ENCODE results near the gene TACSTD2. TPM values are rescaled to one million over a fixed set of nuclear protein-coding genes. Genes with fewer than 3 reads are reported as not detected.
"Not testable (repeated sequence)": the region's sequence is repeated elsewhere in the genome, so short reads cannot be mapped to it uniquely, and the experiment has no call there.

TACSTD2 gene
- total RNA-seq, 1 donor from 2014 or later: 219 TPM

- TF ChIP-seq CTCF (conservative IDR thresholded peaks at IDR 0.05; ENCODE audit: low read depth, low read length): no peak
- DNase-seq (ENCODE audit: low read depth): no peak
- H3K4me3 ChIP-seq (ENCODE audit: low read depth, low read length): no peak overlapping the region
Observed at GRCh38 chr1:58619286-58620054, 42.4 kb upstream of the TACSTD2 start.

GRCh38 chr1:58618303-58618702 lies 41.3 kb upstream of the TACSTD2 start:
- TF ChIP-seq CTCF (conservative IDR thresholded peaks at IDR 0.05; ENCODE audit: low read depth, low read length): no peak
- no peak overlapping the region for H3K4me3 ChIP-seq (ENCODE audit: low read depth, low read length)
- DNase-seq (ENCODE audit: low read depth): peak; percentile 90

GRCh38 chr1:58611861-58612385 lies 34.9 kb upstream of the TACSTD2 start:
- DNase-seq (ENCODE audit: low read depth): no peak
- TF ChIP-seq CTCF (conservative IDR thresholded peaks at IDR 0.05; ENCODE audit: low read depth, low read length): no peak
- no peak overlapping the region for H3K4me3 ChIP-seq (ENCODE audit: low read depth, low read length)

- DNase-seq (ENCODE audit: low read depth): no peak
- no peak overlapping the region for H3K4me3 ChIP-seq (ENCODE audit: low read depth, low read length)
- TF ChIP-seq CTCF (conservative IDR thresholded peaks at IDR 0.05; ENCODE audit: low read depth, low read length): no peak
Observed at GRCh38 chr1:58608945-58609344, 31.9 kb upstream of the TACSTD2 start.

- H3K4me3 ChIP-seq (ENCODE audit: low read depth, low read length): no peak overlapping the region
- no peak for DNase-seq (ENCODE audit: low read depth)
- no peak for TF ChIP-seq CTCF (conservative IDR thresholded peaks at IDR 0.05; ENCODE audit: low read depth, low read length)
Observed at GRCh38 chr1:58608297-58608696, 31.2 kb upstream of the TACSTD2 start.

- no peak for TF ChIP-seq CTCF (conservative IDR thresholded peaks at IDR 0.05; ENCODE audit: low read depth, low read length)
- DNase-seq (ENCODE audit: low read depth): no peak
Observed at GRCh38 chr1:58607391-58607790, 30.3 kb upstream of the TACSTD2 start.

GRCh38 chr1:58601921-58602320 lies 24.9 kb upstream of the TACSTD2 start:
- DNase-seq (ENCODE audit: low read depth): not testable (repeated sequence)

More at GRCh38 chr1:58607391-58607790, 30.3 kb upstream of the TACSTD2 start:
- H3K4me3 ChIP-seq (ENCODE audit: low read depth, low read length): no peak overlapping the region

More at GRCh38 chr1:58601921-58602320, 24.9 kb upstream of the TACSTD2 start:
- H3K4me3 ChIP-seq (ENCODE audit: low read depth, low read length): not testable (repeated sequence)

Measured in epithelial cell of proximal tubule (primary cell).